BE2C (cell line): Measurements from ENCODE around the gene SMIM31.

Source experiments
- DNase-seq: peaks from one replicate; pipeline ENCODE4 v3.0.0-alpha.2; 2020
- H3K27me3 ChIP-seq: fragments of 250-450 bp; sonication (Bioruptor Pico); 2 replicates; pipeline ENCODE4 v1.5.1; 2020; ENCODE audit warnings: mild to moderate bottlenecking
- H3K36me3 ChIP-seq: fragments of 250-450 bp; sonication (Bioruptor Pico); 2 replicates; pipeline ENCODE4 v1.5.1; 2020; ENCODE audit warnings: mild to moderate bottlenecking
- H3K4me1 ChIP-seq: fragments of 250-450 bp; sonication (Bioruptor Pico); 2 replicates; pipeline ENCODE4 v1.5.1; 2020
- H3K4me3 ChIP-seq: 2 replicates; pipeline ENCODE4 v1.5.1; 2011; ENCODE audit warnings: low read depth, low read length
- H3K9me3 ChIP-seq: fragments of 250-450 bp; sonication (Bioruptor Pico); 2 replicates; pipeline ENCODE4 v1.5.1; 2020
- CTCF ChIP-seq: IDR thresholded peaks from 2 replicates; pipeline ENCODE4 v1.5.1; 2012; ENCODE audit warnings: mild to moderate bottlenecking, low read depth, low read length

Gene SMIM31

GRCh38 chr4:164761746-164762275, 7.9 kb downstream of the SMIM31 start:
- DNase-seq, result no peak
- no peaks in the 10 kb centered on the region for H3K27me3 ChIP-seq
- no peak overlapping the region for H3K4me3 ChIP-seq
- no peaks in the 10 kb centered on the region for H3K9me3 ChIP-seq
- no peak for TF ChIP-seq CTCF
- no peaks in the 10 kb centered on the region for H3K36me3 ChIP-seq
- no peaks in the 10 kb centered on the region for H3K4me1 ChIP-seq

- Histone ChIP-seq H3K9me3 (no peaks in the 10 kb centered on the region), H3K27me3 (no peaks in the 10 kb centered on the region), H3K4me1 (no peaks in the 10 kb centered on the region), H3K4me3 (no peak overlapping the region), H3K36me3 (no peaks in the 10 kb centered on the region)
- DNase-seq, result no peak
- TF ChIP-seq CTCF, result no peak
Observed at GRCh38 chr4:164765096-164765495, 11.2 kb downstream of the SMIM31 start.

GRCh38 chr4:164765833-164766232, 11.9 kb downstream of the SMIM31 start:
- no peak for TF ChIP-seq CTCF
- Histone ChIP-seq H3K4me3 (no peak overlapping the region), H3K27me3 (no peaks in the 10 kb centered on the region), H3K4me1 (no peaks in the 10 kb centered on the region), H3K36me3 (no peaks in the 10 kb centered on the region), H3K9me3 (no peaks in the 10 kb centered on the region)
- no peak for DNase-seq

- H3K9me3 ChIP-seq, result no peaks in the 10 kb centered on the region
- H3K36me3 ChIP-seq, result no peaks in the 10 kb centered on the region
- H3K27me3 ChIP-seq, result no peaks in the 10 kb centered on the region
- no peaks in the 10 kb centered on the region for H3K4me1 ChIP-seq
- no peak overlapping the region for H3K4me3 ChIP-seq
- DNase-seq, result no peak
- TF ChIP-seq CTCF, result peak; percentile 33
Observed at GRCh38 chr4:164768516-164768915, 14.6 kb downstream of the SMIM31 start.

- DNase-seq, result no peak
- no peaks in the 10 kb centered on the region for H3K27me3 ChIP-seq
Observed at GRCh38 chr4:164770010-164770724, 16.2 kb downstream of the SMIM31 start.

More at GRCh38 chr4:164770010-164770724, 16.2 kb downstream of the SMIM31 start:
- Histone ChIP-seq H3K4me1 (no peaks in the 10 kb centered on the region), H3K36me3 (no peaks in the 10 kb centered on the region), H3K4me3 (no peak overlapping the region), H3K9me3 (no peaks in the 10 kb centered on the region)
- no peak for TF ChIP-seq CTCF
